Neutrophil (primary cell): Measurements from ENCODE around the gene RABAC1.

ENCODE experiments used
- H3K27ac ChIP-seq: fragments of 200-600 bp; sonication (generic); 2 replicates; pipeline ENCODE4 v1.5.1; 2016; ENCODE audit warnings: mild to moderate bottlenecking, moderate library complexity
- H3K27me3 ChIP-seq: fragments of 200-600 bp; sonication (generic); 2 replicates; pipeline ENCODE4 v1.6.0; 2016; ENCODE audit warnings: mild to moderate bottlenecking
- H3K36me3 ChIP-seq: fragments of 200-600 bp; sonication (generic); 2 replicates; pipeline ENCODE4 v1.5.1; 2017
- H3K4me1 ChIP-seq, 2 experiments: fragments of 200-600 bp in 1 of 2; sonication (generic) in 1 of 2; 1 replicate in 1 of 2; 2 replicates in 1 of 2; pipeline versions ENCODE4 v1.5.1 to v1.6.1; 2013 to 2016; ENCODE audit warnings: low read depth in 1 of 2, low read length in 1 of 2, mild to moderate bottlenecking in 1 of 2, moderate library complexity in 1 of 2; ENCODE audit not compliant: control insufficient read depth in 1 of 2, insufficient read depth in 1 of 2
- H3K4me3 ChIP-seq, 2 experiments: fragments of 200-600 bp in 1 of 2; sonication (generic) in 1 of 2; 1 replicate in 1 of 2; 2 replicates in 1 of 2; pipeline ENCODE4 v1.5.1; 2013 to 2016; ENCODE audit warnings: low read depth in 1 of 2, low read length in 1 of 2, mild to moderate bottlenecking in 1 of 2, moderate library complexity in 1 of 2
- H3K9me3 ChIP-seq: fragments of 200-600 bp; sonication (generic); 2 replicates; pipeline ENCODE4 v1.5.1; 2016
- CTCF ChIP-seq: fragments of 200-600 bp; sonication (generic); IDR thresholded peaks from 2 replicates; pipeline ENCODE4 v1.5.1; 2016; ENCODE audit warnings: antibody characterized with exemption

RABAC1 gene

GRCh38 chr19:41924151-41925145, 34.7 kb downstream of the RABAC1 start:
- Histone ChIP-seq H3K36me3 (no peaks in the 10 kb centered on the region), H3K4me1 (peaks cover 7 to 17% of the 10 kb centered on the region in 2 experiments), H3K27ac (no peak overlapping the region), H3K9me3 (no peaks in the 10 kb centered on the region), H3K27me3 (peaks cover 100% of the 10 kb centered on the region), H3K4me3 (no peak overlapping the region)
- TF ChIP-seq CTCF: no peak

GRCh38 chr19:41923045-41923788, 35.9 kb downstream of the RABAC1 start:
- peaks cover 100% of the 10 kb centered on the region for H3K27me3 ChIP-seq
- no peak for TF ChIP-seq CTCF
- H3K36me3 ChIP-seq: no peaks in the 10 kb centered on the region
- peaks cover 2 to 7% of the 10 kb centered on the region in 2 experiments for H3K4me1 ChIP-seq
- H3K4me3 ChIP-seq: no peak overlapping the region
- H3K9me3 ChIP-seq: no peaks in the 10 kb centered on the region
- H3K27ac ChIP-seq: no peak overlapping the region

GRCh38 chr19:41922585-41922984, 36.5 kb downstream of the RABAC1 start:
- TF ChIP-seq CTCF: no peak
- Histone ChIP-seq H3K9me3 (no peaks in the 10 kb centered on the region), H3K27me3 (peaks cover 100% of the 10 kb centered on the region)

GRCh38 chr19:41921577-41922576, 37.2 kb downstream of the RABAC1 start:
- no peaks in the 10 kb centered on the region for H3K36me3 ChIP-seq
- no peak overlapping the region for H3K4me3 ChIP-seq
- peaks cover 100% of the 10 kb centered on the region for H3K27me3 ChIP-seq
- H3K27ac ChIP-seq: no peak overlapping the region
- TF ChIP-seq CTCF: no peak
- no peaks in the 10 kb centered on the region for H3K4me1 ChIP-seq
- H3K9me3 ChIP-seq: no peaks in the 10 kb centered on the region

More at GRCh38 chr19:41922585-41922984, 36.5 kb downstream of the RABAC1 start:
- Histone ChIP-seq H3K36me3 (no peaks in the 10 kb centered on the region), H3K4me1 (peaks cover 0 to 1% of the 10 kb centered on the region in 2 experiments), H3K27ac (no peak overlapping the region), H3K4me3 (no peak overlapping the region)
